Islet precursor cell (in vitro differentiated cells): ENCODE measurements around the gene JPT2.

Source experiments
- DNase-seq: peaks from one replicate; pipeline ENCODE4 v3.0.0-alpha.2; 2018

JPT2 gene, protein sequence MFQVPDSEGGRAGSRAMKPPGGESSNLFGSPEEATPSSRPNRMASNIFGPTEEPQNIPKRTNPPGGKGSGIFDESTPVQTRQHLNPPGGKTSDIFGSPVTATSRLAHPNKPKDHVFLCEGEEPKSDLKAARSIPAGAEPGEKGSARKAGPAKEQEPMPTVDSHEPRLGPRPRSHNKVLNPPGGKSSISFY

DNA sequence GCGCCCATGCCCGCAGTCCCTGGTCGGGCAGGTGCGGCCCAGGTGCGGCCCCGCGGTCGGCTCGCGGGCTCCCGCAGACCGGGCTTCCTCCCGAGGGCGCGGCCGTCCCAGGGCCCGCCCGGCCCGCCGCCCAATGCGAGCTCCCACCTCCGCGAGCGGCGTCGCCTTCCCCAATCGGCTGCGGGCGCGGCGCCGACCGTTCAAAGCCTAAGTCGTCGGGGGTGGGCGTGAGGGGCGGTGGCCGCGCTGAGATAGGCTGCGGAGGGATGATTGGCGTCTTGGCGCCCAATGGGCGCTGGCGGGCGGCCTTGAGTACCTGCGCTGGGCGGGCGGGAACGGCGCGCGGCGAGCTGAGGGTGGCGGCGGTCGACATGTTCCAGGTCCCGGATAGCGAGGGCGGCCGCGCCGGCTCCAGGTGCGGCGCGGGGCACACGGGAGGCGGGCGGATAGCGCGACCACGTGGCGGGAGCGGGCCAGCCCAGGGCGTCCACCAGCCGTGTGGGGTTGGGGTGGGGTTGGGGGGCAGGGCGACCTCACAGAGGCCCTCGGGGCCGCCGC, at the start of gene JPT2:
TSS of gene JPT2 (plus strand) at position 338 of the 558 bp plus-strand sequence. CDS start at position 372, 34 bp downstream.
- peak; percentile 99 for DNase-seq

DNA sequence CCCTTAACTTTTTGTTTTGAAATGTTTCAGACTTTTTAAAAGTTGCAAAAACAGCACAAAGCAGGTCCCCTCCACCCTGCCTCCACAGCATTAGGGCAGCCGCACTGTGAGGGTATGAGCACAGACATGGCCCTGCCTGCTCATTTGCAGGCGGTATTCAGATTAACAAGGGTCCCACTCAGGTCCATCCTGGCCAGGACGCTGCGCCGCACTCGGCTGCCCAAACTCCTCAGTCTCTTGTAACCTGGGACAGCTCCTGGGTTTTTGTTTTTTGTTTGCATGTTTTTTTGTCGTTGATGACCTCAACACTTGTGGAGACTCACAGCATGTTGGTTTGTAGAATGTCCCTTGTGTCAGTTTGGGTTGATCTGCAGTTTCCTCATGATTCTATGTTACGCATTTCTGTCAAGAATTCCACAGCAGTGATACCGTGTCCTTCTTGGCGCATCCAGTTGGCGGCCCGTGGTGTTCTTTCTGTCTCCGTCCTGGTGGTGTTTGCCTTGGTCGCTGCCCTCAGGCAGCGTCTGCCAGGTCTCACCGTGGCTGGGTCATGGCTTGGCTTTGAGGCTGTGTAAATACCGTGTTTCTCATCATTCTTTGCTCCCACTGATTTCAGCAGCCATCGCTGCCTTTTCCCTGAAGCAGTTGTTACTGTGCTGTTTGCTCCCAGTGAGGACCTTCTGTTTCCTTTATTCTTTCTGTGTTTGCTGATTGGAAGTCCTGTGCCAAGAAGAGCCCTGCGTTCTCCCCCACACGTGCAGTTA, 47.4 kb upstream of the JPT2 start:
- no peak for DNase-seq

DNA sequence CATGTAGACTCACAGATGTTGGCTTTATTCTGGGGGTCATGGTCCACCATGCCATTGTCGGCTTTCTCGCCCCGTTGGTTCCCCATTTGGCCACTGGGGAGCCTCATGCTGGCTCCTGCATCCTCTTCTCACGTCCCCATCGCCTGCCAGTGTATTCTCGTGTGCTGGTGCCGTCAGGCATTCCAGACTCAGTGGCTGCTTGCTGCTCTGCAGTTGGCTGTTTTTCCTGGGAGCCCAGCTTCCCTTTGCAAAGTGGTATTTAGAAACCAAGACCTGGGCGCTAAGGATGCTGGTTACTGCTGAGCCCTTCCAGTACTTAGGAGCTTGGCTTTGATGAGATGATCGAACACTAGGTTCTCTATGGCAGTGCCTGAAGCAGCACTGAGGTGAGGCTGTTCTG, 46.8 kb upstream of the JPT2 start:
- no peak for DNase-seq

DNA sequence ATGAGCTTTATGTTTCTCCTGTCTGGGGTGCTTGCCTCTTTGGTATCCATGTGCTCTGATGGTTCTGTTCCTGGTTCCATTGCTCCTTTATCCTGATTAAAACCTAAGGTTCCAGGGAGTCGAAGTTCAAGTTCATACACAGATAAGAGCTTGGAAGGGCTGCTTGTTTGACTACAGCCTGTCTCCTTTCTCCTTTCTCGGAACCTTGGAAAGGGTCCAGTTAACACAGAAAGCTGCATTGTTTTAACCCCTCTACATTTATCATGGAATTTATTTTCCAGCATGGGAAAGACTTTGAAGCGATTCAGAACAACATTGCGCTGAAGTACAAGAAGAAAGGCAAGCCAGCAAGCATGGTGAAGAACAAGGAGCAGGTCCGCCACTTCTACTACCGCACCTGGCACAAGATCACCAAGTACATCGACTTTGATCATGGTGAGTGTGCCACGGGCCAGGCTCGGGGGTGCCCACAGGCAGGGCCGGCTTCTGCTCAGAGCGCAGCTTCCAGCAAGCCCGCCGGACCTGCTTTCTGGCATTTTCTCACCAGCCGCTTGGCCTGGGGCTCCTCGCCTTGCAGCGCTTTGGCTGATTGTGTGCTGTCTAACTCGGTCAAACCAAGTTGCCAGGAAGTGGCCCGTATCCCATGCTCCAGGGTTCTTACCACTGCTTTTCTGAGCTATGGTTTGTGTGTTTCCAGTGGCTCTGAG, 46.0 kb upstream of the JPT2 start:
- no peak for DNase-seq

DNA sequence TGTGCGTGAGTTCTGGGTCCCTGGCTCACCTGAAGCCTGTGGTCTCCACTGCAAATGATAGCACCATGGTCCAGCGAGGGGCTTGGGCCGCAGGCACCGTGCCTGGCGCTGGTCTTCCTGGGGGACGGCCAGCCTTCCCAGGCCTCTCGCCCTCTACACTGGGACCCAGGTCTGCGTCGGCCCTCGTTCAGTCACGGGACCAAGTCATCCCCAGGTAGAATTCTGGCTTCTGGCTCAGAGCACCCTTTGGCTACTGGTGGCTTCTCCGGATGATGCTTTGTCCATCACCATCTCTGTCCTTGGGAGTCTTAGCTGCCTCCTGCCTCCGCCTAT, 45.5 kb upstream of the JPT2 start:
- no peak for DNase-seq

DNA sequence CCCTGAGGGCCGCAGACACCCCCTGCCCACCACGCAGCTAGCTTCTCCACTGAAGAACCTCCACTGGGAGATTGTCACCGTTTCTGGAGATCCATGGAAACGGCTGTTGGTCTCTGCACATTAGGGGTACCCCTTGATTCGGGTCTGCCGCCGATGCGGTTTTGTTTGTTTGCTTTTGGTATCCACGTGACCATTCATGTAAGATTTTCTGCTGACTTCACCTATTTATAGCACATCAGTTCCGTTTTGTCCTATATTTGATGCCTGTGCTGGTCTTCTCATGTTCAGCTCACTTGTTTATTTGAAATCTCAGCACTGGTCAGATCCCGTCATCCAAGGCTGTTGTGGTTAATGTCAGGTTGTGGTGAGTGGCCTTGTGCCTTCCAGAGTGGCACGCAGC, 44.8 kb upstream of the JPT2 start:
- no peak for DNase-seq

DNA sequence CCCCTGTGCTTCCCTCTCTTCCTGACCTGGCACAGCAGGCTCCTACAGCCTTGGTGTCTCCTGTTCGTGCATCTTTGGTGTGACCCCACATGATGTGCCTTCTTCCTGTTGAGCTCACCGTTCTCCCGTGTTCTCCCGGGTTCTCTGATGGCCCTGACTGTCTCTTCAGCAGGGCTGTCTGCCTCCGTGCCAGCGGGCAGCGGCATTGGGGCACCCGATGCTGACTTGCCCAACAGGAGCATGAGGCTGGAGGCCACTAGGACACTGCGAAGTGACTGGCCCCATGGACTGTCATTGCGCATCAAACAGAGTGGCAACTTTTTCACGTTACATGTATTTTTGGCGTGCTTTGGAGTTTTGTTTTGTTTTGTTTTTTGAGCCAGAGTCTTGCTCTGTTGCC, 43.5 kb upstream of the JPT2 start:
- no peak for DNase-seq

DNA sequence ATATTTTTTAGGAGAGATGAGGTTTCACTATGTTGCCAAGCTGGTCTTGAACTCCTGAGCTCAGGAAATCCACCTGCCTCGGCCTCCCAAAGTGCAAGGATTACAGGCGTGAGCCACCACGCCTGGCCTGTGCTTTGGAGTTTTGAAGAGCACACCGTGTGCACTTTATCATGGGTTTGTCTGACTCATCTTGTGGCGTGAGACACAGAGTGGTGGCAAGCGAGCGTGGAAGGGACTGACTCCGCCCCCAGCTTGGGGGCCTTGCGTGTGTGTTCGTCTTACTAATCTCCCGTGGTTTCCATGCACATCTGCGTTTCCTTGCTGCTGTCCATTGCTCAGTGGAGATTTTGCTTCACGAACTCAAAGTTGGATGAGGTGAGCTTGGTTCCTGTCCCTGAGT, 43.0 kb upstream of the JPT2 start:
- DNase-seq: no peak

DNA sequence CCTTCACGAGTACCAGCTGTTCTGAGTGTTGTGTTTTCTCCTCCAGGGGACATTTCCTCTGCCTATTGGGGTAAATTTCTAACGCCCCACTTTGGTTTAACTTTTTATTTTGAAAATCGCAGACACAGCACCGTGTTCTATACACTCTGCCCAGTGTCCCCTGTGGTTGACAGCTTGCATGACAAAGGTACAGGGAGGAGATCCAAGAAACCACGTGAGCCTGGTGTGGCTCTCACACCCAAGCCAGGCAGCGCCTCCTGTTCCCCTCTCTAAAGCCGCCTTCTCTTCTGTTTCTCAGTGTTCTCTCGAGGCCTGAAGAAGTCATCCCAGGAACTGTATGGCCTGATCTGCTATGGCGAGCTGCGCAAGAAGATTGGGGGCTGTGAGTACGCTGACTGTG, 40.6 kb upstream of the JPT2 start:
- no peak for DNase-seq

DNA sequence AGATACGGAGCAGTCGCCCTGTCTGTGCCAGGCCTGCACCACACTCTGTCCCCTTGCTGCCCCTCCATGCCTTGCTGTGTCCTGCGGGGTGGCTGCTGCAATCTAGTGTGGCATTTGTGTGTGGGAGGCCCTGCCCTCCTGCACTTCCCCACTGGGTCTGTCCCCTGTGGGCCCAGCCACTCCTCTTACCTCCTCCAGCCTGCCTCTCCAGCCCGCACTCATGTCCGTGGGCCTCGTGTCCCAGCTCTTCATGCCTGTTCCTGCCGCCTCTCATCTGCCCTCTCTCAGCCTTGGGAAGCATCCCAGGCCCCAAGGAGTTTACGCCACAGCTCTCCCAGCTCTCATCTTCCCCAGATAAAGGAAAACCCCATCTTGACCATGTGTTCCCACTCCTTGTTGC, 39.3 kb upstream of the JPT2 start:
- DNase-seq: no peak

DNA sequence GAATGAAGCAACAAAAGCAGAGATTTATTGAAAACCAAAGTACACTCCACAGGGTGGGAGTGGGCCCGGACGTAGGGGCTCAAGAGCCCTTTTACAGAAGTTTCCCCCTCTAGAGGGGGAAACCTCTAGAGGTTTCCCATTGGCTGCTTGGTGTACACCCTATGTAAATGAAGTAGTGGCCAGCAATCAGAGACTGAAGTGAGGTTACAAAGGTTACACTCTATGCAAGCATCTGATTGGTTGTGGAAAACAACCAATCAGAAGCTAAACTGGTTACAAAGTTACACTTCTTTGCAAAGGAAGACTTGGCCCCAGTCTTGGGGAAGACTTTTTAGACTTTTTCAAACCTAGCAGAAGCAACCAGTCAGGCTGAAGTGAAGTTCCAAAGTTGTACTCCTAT, 38.8 kb upstream of the JPT2 start:
- DNase-seq: no peak

DNA sequence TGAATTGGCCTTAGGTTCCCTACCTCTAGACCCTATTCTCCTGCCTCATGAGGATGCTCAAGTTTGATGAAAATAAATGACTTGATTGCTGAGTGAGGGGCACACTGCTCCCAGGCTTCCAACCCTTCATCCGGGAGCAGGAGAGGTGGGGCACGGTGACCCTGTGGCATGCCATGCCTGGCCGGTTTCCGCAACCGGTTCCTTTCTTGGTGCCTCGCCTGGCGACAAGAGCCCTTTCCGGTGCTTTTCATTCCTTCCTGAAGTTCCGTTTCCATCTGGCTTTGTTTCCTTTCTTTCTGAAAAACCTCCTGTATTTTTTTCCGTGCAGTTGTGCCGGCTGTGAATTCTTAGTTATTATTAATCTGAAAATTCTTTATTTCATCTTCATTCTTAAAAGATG, 38.2 kb upstream of the JPT2 start:
- DNase-seq: no peak

DNA sequence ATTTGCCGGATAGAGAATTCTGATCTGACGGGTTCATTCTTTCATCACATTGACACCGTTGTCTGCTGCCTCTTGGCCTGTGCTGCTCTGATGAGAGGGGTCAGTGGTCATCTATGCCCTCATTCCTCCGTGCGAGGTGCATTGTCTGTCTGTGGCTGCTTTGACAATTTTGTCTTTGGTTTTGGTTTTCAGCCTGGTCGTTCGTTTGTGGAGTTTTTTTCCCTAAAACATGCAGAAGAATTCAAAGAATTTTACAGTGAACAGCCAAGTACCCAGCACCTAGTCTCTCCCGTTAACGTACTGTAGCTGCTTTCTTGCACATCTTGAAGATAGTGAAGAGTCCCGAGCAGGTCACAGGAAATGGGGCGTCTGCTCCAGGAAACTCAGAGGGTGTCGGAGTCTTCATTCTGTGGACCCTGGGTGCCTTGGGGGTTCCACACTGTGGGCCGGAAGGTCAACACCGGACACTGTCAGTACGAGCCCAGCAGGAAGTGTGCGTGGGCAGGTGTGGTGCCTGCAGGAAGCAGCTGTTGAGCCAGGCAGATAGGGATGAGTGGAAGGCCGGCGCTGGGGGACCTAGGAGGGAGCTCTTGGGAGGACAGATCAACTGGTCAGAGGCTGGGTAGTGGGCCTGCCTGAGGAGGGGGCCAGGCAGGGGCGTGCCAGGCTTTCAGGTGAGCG, 37.7 kb upstream of the JPT2 start:
- no peak for DNase-seq

DNA sequence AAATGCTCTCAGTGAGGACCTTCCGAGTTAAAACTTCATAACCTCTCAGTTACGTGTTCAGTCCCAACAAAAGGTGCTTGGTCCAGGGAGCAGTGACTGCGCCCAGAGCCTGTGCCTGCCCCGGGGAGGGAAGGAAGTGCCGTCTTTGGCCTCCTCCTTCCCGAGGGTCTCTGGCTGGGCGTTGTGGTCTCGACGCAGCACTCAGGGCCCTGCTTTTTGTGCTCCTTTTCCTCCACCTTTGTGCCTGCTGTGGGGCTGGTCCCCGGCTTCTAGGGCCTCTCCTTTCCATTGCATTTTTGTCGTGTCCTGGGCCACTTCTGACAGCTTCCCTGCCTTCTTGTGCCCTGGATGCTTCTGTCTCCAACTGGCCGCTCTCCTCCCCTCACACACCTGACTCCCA, 36.8 kb upstream of the JPT2 start:
- no peak for DNase-seq

DNA sequence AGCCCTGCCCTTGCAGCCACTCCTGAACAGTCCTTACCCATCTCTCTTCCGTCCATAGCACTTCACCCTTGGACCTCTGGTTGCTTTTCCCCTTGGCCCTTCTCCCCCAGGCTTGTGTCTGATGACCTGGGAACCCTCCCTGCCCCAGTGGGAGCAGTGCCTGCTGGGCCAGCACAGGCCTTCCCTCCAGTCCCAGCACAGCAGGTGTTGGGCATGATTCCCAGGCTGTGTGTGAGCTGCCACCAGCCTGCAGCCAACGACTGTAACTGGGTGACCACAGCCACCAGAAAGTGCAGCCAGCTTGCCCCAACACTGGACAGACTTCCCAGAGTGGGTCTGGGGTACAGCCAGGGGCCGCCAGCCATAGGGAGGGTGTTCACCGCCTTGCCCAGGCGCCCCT, 35.9 kb upstream of the JPT2 start:
- DNase-seq: no peak

DNA sequence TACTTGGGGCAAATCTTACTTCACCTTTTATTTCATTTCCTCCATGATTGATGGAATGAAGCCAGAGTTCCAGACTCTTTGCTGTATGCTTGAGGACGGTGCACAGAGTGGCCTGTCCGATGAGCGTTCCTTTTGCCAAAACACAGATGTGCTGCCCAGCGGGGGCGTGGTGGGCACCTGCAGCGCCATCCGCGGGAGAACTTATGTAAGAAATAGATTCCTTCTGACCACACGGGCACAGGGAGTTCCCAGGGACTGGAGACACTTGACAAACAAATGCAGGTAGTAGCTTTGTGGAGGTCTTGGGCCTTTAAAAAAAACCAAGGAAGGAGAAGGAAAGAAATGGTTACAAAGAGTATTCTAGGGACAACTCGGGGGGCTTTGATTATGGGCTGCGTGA, 35.3 kb upstream of the JPT2 start:
- no peak for DNase-seq

DNA sequence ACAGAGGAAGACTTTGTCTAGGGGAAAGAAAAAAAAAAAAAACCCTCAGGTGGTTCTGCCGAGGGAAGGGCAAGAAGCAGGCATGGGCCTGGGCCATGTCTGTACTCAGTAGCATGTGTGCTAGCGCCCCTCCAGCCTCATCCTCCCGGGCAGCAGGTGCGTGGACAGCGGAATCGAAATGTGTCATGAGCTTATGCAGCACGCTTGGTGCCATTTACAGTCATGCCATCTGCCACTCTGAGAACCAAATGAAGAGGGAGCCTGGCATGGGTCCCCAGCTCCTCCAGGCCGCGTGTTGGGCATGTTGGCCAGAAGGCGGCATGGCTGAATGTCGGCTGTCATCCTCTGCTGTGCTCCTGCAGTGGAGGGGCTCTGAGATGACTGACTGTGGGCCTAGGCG, 34.6 kb upstream of the JPT2 start:
- DNase-seq: no peak

DNA sequence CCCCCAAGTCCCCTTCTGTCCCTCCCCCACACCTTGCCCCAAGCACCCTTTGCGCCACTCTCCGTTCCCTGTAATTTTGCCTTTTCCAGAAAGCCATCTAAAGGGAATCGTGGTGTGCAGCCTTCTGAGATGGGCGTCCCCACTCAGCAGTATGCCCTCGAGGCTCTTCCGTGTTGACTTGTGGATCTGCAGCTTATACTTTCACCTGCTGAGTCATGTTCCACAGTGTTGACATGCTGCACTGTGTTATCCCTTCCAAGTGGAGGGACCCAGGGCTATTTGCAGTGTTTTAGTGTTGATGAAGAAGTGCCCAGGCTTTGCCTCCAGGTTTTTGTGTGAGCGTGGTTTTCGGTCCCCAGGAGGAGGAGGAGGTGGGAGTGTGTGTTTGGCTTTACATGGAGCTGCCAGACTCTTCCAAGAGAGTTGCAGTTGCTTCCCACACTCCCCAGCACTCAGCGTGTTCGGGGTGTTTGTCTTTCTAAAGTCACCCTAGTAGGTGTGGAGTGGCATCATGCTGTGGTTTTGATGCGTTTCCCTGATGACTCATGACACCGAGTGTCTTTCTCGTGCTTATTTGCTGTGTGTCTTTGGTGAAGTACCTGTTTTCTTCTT, 32.1 kb upstream of the JPT2 start:
- DNase-seq: no peak

DNA sequence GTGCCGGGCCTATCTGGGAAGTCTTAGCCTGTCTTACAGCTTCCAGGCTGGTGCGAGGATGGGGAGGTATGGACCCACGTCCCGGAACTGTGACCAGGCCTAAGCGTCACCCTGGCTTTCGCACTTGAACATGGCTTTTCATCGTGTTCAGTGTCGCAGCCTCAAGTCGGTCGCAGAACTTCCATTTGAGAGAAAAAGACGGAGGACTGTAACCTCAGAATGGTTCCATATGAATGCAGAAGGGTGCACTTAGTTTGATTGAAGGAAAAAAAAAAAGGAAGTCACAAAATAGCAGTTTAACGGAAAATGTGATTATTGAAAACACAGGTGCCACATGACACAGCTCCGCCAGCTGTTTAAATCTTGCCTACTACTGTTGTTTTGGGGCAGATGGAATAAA, 30.2 kb upstream of the JPT2 start:
- no peak for DNase-seq

DNA sequence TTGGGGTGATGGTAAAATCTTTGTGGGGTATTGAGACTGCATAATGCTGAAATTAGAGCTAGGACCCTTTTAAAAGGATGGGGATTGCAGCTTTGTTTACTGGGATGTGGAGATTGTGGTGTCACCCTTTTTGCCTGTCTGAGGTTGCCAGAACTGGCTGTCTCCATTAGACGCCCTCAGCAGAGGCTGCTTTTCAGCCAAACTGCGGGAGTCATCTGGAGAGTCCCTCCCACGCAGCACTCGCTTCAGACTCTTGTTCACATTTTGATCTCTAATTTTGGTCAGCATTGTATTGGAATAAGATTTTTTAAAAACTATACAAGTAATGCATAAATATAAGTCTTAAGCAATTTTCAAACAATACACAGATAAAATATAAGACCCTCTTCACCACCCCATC, 27.9 kb upstream of the JPT2 start:
- DNase-seq: no peak

DNA sequence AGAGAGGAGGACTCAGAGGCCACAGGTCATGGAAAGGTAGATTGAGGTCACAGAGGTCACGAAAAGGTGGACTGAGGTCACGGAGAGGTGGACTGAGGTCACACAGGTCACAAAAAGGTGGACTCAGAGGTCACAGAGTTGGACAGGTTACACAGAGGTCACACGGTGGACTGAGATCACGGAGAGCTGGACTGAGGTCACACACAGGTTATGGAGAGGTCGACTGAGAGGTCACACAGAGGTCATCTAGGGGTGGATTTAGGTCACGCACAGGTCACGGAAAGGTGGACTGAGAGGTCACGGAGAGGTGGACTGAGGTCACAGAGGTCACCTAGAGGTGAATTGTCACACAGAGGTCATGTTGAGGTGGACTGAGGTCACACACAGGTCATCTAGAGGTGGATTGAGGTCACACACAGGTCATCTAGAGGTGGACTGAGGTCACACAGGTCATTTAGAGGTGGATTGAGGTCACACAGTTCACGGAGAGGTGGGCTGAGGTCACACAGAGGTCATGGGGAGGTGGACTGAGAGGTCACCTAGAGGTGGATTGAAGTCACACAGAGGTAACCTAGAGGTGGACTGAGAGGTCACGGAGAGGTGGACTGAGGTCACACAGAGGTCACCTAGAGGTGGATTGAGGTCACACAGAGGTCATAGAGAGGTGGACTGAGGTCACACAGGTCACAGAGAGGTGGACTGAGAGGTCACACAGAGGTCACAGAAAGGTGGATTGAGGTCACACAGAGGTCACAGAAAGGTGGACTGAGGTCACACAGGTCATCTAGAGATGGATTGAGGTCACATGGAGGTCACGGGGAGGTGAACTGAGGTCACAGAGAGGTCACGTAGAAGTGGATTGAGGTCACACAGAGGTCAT, 26.7 kb upstream of the JPT2 start:
- no peak for DNase-seq

DNA sequence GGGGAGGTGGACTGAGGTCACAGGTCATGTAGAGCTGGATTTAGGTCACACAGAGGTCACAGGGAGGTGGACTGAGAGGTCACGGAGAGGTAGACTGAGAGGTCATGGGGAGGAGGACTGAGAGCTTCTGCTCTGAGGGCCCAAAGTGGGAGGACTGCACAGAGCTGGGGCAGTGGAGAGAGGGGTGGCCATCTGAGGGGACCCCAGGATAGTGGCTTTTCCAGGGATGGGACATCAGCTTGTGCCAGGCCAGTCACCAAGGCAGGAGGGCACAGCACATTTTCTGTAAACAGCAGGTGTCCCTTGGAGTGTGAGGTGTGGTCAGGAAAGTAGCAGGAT, 26.1 kb upstream of the JPT2 start:
- no peak for DNase-seq
